ENCODE data around the gene AXDND1.
A peak's percentile ranks its signal among the peaks of the same experiment; 100 is the strongest.

Gene AXDND1

DNA sequence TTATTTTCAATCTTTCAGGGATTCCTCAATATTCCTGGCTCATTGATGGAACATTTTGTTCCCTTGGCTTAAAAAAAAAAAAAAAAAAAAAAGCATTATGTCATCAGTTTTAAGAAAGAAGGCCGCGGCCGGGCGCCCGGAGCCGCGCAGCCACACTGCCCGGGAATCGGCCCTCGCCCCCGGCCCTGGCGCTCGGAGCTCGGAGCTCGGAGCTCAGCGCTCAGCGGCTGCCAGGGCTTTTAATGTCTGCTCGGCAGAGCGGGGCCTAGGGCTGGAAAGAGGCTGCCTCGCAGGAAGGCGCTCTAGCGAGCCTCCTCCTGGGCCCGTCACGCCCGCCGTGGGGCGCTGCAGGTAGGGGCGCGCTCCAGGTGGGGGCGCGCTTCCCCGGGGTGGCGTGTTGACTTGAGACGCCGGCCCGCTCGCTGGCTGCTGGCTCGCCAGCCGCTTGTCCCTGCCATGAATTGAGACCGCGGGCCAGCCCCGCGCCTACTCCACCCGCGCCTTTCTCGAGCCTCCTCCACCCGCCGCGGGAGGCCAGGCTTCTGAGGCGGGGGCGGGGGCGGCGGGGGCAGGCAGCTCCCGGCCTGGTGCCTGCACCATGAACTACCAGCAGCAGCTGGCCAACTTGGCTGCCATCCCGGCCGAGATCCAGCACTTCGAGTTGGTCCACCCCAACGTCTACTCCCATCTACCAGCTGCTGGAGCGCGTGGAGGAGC, 220.5 kb downstream of the AXDND1 start:
- Histone ChIP-seq H3K9ac (ENCODE audit: insufficient read length, low read depth) (peak overlapping the region; percentile 57), H3K27me3 (ENCODE audit: insufficient read depth, insufficient read length) (peaks cover 13% of the 10 kb centered on the region), H3K36me3 (ENCODE audit: insufficient read depth, insufficient read length, low read length) (no peaks in the 10 kb centered on the region), H3K4me1 (ENCODE audit: insufficient read depth, insufficient read length) (peaks cover 5% of the 10 kb centered on the region), H3K9me3 (ENCODE audit: insufficient read depth, low read length) (peaks cover 20% of the 10 kb centered on the region; the same call in 1 of the 2 replicates), H3K4me3 (ENCODE audit: insufficient read length, low read depth) (peak overlapping the region; percentile 5)
- peak; percentile 59 for DNase-seq (ENCODE audit: low read depth, low spot score)
- TF ChIP-seq SUZ12 (IDR thresholded peaks at IDR 0.05; ENCODE audit: extremely low read depth, insufficient read depth, insufficient read length) (no peak), YY1 (IDR thresholded peaks at IDR 0.05; ENCODE audit: insufficient read depth, insufficient read length) (no peak), ZNF274 (IDR thresholded peaks at IDR 0.05; ENCODE audit: low read depth, low read length) (no peak)

DNA sequence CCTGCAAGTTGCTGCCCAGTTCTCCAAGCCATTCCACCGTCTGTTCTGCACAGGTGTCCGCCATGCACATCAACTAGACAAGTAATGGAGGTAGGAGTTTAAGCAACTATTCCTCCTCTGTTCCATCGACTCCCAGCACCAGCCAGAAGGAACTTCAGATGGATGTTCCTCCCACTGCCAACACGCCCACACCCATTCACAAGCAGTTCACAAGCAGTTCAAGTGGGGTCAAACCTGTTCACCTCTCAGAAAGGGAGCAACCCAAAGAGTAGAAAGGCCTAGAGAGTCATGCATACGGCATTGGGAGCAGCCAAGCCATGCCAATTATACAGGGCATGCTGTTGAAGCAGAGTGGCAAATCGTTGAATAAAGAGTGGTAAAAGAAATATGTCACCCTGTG, 221.6 kb downstream of the AXDND1 start:
- H3K4me3 ChIP-seq (ENCODE audit: insufficient read length, low read depth), result no peak overlapping the region
- no peak for DNase-seq (ENCODE audit: low read depth, low spot score)
- H3K9ac ChIP-seq (ENCODE audit: insufficient read length, low read depth), result no peak overlapping the region
- no peak for TF ChIP-seq SUZ12 (IDR thresholded peaks at IDR 0.05; ENCODE audit: extremely low read depth, insufficient read depth, insufficient read length)
- no peak for TF ChIP-seq ZNF274 (IDR thresholded peaks at IDR 0.05; ENCODE audit: low read depth, low read length)
- TF ChIP-seq YY1 (IDR thresholded peaks at IDR 0.05; ENCODE audit: insufficient read depth, insufficient read length), result no peak
- H3K36me3 ChIP-seq (ENCODE audit: insufficient read depth, insufficient read length, low read length), result no peaks in the 10 kb centered on the region
- peaks cover 13% of the 10 kb centered on the region for H3K27me3 ChIP-seq (ENCODE audit: insufficient read depth, insufficient read length)
- H3K4me1 ChIP-seq (ENCODE audit: insufficient read depth, insufficient read length), result peaks cover 5% of the 10 kb centered on the region
- peaks cover 20% of the 10 kb centered on the region; the same call in 1 of the 2 replicates for H3K9me3 ChIP-seq (ENCODE audit: insufficient read depth, low read length)

DNA sequence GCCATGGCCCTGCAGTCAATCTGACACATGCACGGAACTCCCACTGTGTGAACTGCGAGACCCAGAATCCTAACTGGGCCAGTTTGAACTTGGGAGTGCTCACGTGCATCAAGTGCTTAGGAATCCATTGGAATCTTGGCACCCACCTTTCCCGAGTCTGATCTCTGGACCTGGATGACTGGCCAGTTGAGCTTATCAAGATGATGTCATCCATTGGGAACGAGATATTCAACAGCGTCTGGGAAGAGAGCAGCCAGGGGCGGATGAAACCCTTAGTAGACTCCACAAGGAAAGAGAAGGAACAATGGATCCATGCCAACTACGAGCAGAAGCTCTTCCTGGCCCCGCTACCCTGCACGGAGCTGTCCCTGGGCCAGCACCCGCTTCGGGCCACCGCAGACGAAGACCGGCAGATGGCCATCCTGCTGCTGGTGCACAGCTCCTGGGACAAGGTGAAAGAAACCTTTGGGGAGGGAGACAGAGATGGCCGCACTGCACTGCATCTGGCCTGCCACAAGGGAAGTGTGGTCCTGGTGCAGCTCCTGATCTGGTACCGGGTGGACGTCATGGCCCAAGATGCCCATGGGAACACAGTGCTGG, 222.8 kb downstream of the AXDND1 start:
- TF ChIP-seq SUZ12 (IDR thresholded peaks at IDR 0.05; ENCODE audit: extremely low read depth, insufficient read depth, insufficient read length) (no peak), ZNF274 (IDR thresholded peaks at IDR 0.05; ENCODE audit: low read depth, low read length) (no peak), YY1 (IDR thresholded peaks at IDR 0.05; ENCODE audit: insufficient read depth, insufficient read length) (no peak)
- Histone ChIP-seq H3K4me3 (ENCODE audit: insufficient read length, low read depth) (no peak overlapping the region), H3K9ac (ENCODE audit: insufficient read length, low read depth) (no peak overlapping the region), H3K9me3 (ENCODE audit: insufficient read depth, low read length) (peaks cover 20% of the 10 kb centered on the region; the same call in 1 of the 2 replicates), H3K27me3 (ENCODE audit: insufficient read depth, insufficient read length) (peaks cover 13% of the 10 kb centered on the region), H3K36me3 (ENCODE audit: insufficient read depth, insufficient read length, low read length) (no peaks in the 10 kb centered on the region), H3K4me1 (ENCODE audit: insufficient read depth, insufficient read length) (peaks cover 5% of the 10 kb centered on the region)
- no peak for DNase-seq (ENCODE audit: low read depth, low spot score)

DNA sequence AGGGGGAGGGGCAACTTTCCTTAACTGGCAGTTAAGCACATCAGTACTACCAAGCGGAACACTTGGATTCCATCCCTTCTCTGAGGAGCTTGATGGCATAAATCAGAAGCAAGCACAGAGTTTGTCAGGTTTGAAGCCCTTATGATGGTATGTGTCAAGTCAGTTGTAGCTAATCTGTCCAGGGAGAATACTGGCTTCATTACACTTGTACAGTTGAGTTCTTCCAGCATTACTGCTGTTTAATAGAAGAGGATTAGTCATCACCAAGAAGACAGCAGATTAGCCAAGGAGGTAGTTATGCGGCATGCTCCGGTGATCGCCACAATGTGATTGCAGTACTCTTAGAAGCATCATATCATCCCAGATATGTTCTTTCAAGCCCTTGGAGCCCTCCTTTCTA, 223.7 kb downstream of the AXDND1 start:
- H3K9ac ChIP-seq (ENCODE audit: insufficient read length, low read depth), result no peak overlapping the region

DNA sequence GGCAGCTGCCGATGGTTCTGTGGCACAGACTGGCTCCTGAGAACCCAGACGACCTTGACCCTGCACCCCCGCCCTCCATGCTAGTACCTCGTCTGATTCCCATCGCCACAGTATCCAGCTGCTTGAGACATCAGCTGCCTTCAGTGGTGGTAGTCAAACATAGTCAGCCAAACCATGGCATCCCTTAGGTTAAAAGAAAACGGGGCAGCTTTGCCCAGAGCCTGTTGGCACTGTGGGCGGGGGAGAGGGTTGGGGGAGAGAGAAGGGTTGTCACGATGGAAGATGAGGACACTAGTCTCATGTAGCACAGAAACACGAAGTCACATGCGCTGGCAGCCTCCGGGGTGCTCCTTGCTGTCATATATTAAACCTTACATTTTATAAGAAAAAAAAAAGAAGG, 224.9 kb downstream of the AXDND1 start:
- no peak overlapping the region for H3K9ac ChIP-seq (ENCODE audit: insufficient read length, low read depth)
- DNase-seq (ENCODE audit: low read depth, low spot score), result no peak
- peaks cover 20% of the 10 kb centered on the region; the same call in 1 of the 2 replicates for H3K9me3 ChIP-seq (ENCODE audit: insufficient read depth, low read length)
- peaks cover 13% of the 10 kb centered on the region for H3K27me3 ChIP-seq (ENCODE audit: insufficient read depth, insufficient read length)
- TF ChIP-seq ZNF274 (IDR thresholded peaks at IDR 0.05; ENCODE audit: low read depth, low read length) (no peak), SUZ12 (IDR thresholded peaks at IDR 0.05; ENCODE audit: extremely low read depth, insufficient read depth, insufficient read length) (no peak), YY1 (IDR thresholded peaks at IDR 0.05; ENCODE audit: insufficient read depth, insufficient read length) (no peak)
- no peaks in the 10 kb centered on the region for H3K36me3 ChIP-seq (ENCODE audit: insufficient read depth, insufficient read length, low read length)
- no peaks in the 10 kb centered on the region for H3K4me1 ChIP-seq (ENCODE audit: insufficient read depth, insufficient read length)
- H3K4me3 ChIP-seq (ENCODE audit: insufficient read length, low read depth), result no peak overlapping the region

More for the DNA sequence above, 223.7 kb downstream of the AXDND1 start:
- Histone ChIP-seq H3K4me3 (ENCODE audit: insufficient read length, low read depth) (no peak overlapping the region), H3K27me3 (ENCODE audit: insufficient read depth, insufficient read length) (peaks cover 13% of the 10 kb centered on the region), H3K9me3 (ENCODE audit: insufficient read depth, low read length) (peaks cover 20% of the 10 kb centered on the region; the same call in 1 of the 2 replicates), H3K4me1 (ENCODE audit: insufficient read depth, insufficient read length) (no peaks in the 10 kb centered on the region), H3K36me3 (ENCODE audit: insufficient read depth, insufficient read length, low read length) (no peaks in the 10 kb centered on the region)
- TF ChIP-seq SUZ12 (IDR thresholded peaks at IDR 0.05; ENCODE audit: extremely low read depth, insufficient read depth, insufficient read length) (no peak), YY1 (IDR thresholded peaks at IDR 0.05; ENCODE audit: insufficient read depth, insufficient read length) (no peak), ZNF274 (IDR thresholded peaks at IDR 0.05; ENCODE audit: low read depth, low read length) (no peak)
- DNase-seq (ENCODE audit: low read depth, low spot score), result no peak

DNA sequence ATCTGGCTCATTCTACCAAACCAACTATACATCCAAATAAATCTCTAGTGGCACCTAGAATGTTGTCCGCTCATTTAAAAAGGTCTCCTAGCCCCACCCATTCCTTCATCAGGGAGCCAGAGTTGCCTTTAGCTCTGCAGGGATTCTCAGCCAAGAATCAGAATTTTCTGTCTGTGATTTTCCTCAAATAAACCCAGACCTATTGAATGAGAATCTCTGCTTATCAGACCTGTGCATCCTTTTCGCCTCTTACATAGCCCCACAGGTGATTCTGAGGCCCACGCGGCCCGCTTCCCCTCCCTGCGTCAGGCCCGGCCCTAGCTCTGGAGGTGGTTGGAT, 225.5 kb downstream of the AXDND1 start:
- TF ChIP-seq SUZ12 (IDR thresholded peaks at IDR 0.05; ENCODE audit: extremely low read depth, insufficient read depth, insufficient read length) (no peak), YY1 (IDR thresholded peaks at IDR 0.05; ENCODE audit: insufficient read depth, insufficient read length) (no peak), ZNF274 (IDR thresholded peaks at IDR 0.05; ENCODE audit: low read depth, low read length) (no peak)
- Histone ChIP-seq H3K4me3 (ENCODE audit: insufficient read length, low read depth) (no peak overlapping the region), H3K9me3 (ENCODE audit: insufficient read depth, low read length) (peaks cover 20% of the 10 kb centered on the region; the same call in 1 of the 2 replicates), H3K4me1 (ENCODE audit: insufficient read depth, insufficient read length) (no peaks in the 10 kb centered on the region), H3K27me3 (ENCODE audit: insufficient read depth, insufficient read length) (peaks cover 13% of the 10 kb centered on the region), H3K9ac (ENCODE audit: insufficient read length, low read depth) (no peak overlapping the region), H3K36me3 (ENCODE audit: insufficient read depth, insufficient read length, low read length) (no peaks in the 10 kb centered on the region)
- no peak for DNase-seq (ENCODE audit: low read depth, low spot score)

Measured in NT2/D1 (cell line).